Suppressor macrophage treated with lipopolysaccharide for 1 hour (primary cell): ENCODE results near the gene UBA7.
A peak's percentile ranks its signal among the peaks of the same experiment; 100 is the strongest.
"Not testable (repeated sequence)": the region's sequence is repeated elsewhere in the genome, so short reads cannot be mapped to it uniquely, and the experiment has no call there.

Experiments used
- DNase-seq, 3 donors: peaks; one replicate each; pipeline ENCODE4 v3.0.0-alpha.2; 2020 to 2022

The UBA7 gene

GRCh38 chr3:49781415-49782199 lies 32.1 kb downstream of the UBA7 start:
- no peak for DNase-seq

- DNase-seq = not testable (repeated sequence)
Observed at GRCh38 chr3:49780975-49781365, 32.8 kb downstream of the UBA7 start.

GRCh38 chr3:49780080-49780974 lies 33.4 kb downstream of the UBA7 start:
- no peak for DNase-seq

GRCh38 chr3:49779358-49780079 lies 34.2 kb downstream of the UBA7 start:
- DNase-seq = no peak

GRCh38 chr3:49776101-49776500 lies 37.7 kb downstream of the UBA7 start:
- DNase-seq = not testable (repeated sequence)

GRCh38 chr3:49775538-49775937 lies 38.2 kb downstream of the UBA7 start:
- no peak for DNase-seq

GRCh38 chr3:49772703-49773102 lies 41.0 kb downstream of the UBA7 start:
- no peak for DNase-seq

GRCh38 chr3:49771340-49771938 lies 42.3 kb downstream of the UBA7 start:
- no peak for DNase-seq

GRCh38 chr3:49769926-49770325 lies 43.8 kb downstream of the UBA7 start:
- no peak for DNase-seq

- DNase-seq = peak in 1 of 3 donors; percentile 16
Observed at GRCh38 chr3:49769286-49769915, 44.4 kb downstream of the UBA7 start.

- DNase-seq = no peak
Observed at GRCh38 chr3:49763981-49764380, 49.8 kb downstream of the UBA7 start.

- no peak for DNase-seq
Observed at GRCh38 chr3:49761661-49762060, 52.1 kb downstream of the UBA7 start.

GRCh38 chr3:49759226-49759625 lies 54.5 kb downstream of the UBA7 start:
- DNase-seq = no peak

GRCh38 chr3:49757197-49757596 lies 56.6 kb downstream of the UBA7 start:
- no peak for DNase-seq

GRCh38 chr3:49756036-49756435 lies 57.7 kb downstream of the UBA7 start:
- DNase-seq = no peak
